ENCODE measurements around the gene NEK1.

- TF ChIP-seq CTCF (conservative IDR thresholded peaks at IDR 0.05 in 1 of 2, IDR thresholded peaks at IDR 0.05 in 1 of 2; ENCODE audit: extremely low read depth in 1 of 2, insufficient read depth in 1 of 2, low read depth in 1 of 2, low read length in 2 of 2) (no peak), EZH2 (IDR thresholded peaks at IDR 0.05; ENCODE audit: borderline replicate concordance, low read length) (no peak)
These were observed 211.6 kb downstream of the NEK1 start for GRCh38 chr4:169400832-169401231.
